Measurements from ENCODE around the gene TSC22D2.

DNA sequence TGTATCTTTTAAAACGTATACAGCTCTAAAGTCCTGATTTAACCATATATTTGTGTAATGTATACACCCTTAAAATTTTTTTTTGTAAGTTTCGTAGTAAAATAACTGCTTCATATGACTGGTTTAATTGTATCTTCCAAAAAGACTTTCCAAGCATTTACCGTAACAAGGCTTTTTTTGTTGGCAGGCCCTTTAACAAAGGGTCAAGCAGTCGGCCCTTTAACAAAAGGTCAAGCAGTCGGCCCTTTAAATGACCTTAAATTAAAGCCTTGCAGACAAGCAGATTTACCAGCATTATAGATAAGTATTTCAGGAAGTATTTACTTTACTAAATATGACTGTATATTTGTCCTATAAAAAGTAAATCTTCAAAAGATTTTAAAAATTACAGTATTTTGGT, 28.1 kb downstream of the TSC22D2 start:
- TF ChIP-seq CTCF (IDR thresholded peaks at IDR 0.05) (no peak), POLR2AphosphoS5 (IDR thresholded peaks at IDR 0.05; ENCODE audit: low read depth, low read length) (no peak), REST (IDR thresholded peaks at IDR 0.05; ENCODE audit: insufficient read depth in 1 of 2, low read depth in 2 of 2, low read length in 1 of 2) (no peak), TCF7L2 (IDR thresholded peaks at IDR 0.05; ENCODE audit: low read depth, low read length) (no peak), SIN3A (IDR thresholded peaks at IDR 0.05; ENCODE audit: borderline replicate concordance, insufficient read depth, low read depth, low read length) (no peak)
